Measurements from ENCODE around the gene ANXA3. TPM values are rescaled to one million over a fixed set of nuclear protein-coding genes. Genes with fewer than 3 reads are reported as not detected.

Gene ANXA3
- total RNA-seq, 1 experiment from 2014 or later = 0.86 TPM

DNA sequence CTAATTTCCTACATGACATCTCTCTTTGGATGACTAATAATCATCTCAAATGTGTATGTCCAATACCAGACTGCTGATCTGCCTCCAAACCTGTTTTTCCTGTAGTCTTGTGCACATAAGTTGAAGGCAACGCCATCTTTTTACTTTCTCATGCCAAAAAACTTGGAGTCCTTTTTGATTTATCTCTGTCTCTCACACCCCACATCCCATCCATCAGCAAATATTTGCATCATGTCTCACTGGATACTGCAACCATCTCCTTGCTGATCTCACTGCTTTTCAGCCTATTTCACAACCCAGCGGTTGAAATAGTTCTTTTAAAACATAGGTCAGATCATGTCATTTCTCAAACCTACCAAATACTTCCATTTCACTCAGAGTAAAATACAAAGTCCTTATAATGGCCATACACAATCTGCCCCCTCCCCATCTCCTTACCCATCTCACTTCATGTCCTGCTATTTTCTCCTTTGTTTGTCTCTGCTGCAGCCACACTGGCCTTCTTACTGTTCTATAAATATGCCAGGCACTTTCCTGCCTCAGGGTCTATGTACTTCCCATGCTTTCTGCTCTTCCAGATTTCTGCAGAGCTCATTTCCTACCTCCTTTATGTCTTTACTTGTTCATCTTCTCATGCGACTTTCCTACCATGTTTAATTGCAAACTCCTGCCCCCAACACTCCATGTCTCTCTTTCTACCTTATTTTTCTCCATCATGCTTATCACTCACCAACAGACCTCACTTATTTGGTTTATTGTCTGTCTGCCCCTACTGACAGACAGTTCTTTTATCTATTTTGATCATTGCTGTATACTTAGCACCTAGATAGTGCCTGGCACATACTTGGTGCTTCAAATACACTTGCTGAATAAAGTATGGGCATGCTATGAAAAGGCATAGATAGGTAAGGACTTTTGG, 98.8 kb downstream of the ANXA3 start:
- Histone ChIP-seq H3K36me3 (ENCODE audit: insufficient read depth, low read length, poor library complexity, severe bottlenecking) (no peaks in the 10 kb centered on the region), H3K4me3 (ENCODE audit: low read depth, low read length, poor library complexity, severe bottlenecking) (no peak overlapping the region), H3K4me1 (ENCODE audit: insufficient read depth, low read length, poor library complexity, severe bottlenecking) (peaks cover 16% of the 10 kb centered on the region), H3K27me3 (replicated peaks; ENCODE audit: insufficient read depth, low read depth, low read length, poor library complexity) (no peaks in the 10 kb centered on the region), H3K27ac (ENCODE audit: low read depth, low read length, poor library complexity, severe bottlenecking) (no peak overlapping the region), H3K9me3 (ENCODE audit: low read depth, low read length, poor library complexity, severe bottlenecking) (no peaks in the 10 kb centered on the region)
- intact Hi-C loops (cut with micrococcal nuclease; ENCODE audit: unreplicated experiment) = no loop called here
- BruUV-seq (replicated peaks) = no TSS peak
- CTCF ChIA-PET = no interaction called here
- TF ChIP-seq, protein P1, sequence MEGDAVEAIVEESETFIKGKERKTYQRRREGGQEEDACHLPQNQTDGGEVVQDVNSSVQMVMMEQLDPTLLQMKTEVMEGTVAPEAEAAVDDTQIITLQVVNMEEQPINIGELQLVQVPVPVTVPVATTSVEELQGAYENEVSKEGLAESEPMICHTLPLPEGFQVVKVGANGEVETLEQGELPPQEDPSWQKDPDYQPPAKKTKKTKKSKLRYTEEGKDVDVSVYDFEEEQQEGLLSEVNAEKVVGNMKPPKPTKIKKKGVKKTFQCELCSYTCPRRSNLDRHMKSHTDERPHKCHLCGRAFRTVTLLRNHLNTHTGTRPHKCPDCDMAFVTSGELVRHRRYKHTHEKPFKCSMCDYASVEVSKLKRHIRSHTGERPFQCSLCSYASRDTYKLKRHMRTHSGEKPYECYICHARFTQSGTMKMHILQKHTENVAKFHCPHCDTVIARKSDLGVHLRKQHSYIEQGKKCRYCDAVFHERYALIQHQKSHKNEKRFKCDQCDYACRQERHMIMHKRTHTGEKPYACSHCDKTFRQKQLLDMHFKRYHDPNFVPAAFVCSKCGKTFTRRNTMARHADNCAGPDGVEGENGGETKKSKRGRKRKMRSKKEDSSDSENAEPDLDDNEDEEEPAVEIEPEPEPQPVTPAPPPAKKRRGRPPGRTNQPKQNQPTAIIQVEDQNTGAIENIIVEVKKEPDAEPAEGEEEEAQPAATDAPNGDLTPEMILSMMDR (conservative IDR thresholded peaks at IDR 0.05; ENCODE audit: low read depth, low read length) = no peak
- no peak for TF ChIP-seq EZH2 (IDR thresholded peaks at IDR 0.05; ENCODE audit: borderline replicate concordance, low read depth, low read length, poor library complexity, severe bottlenecking)
- DNase-seq (ENCODE audit: low spot score) = no peak
- POLR2A ChIA-PET (ENCODE audit: low non-redundant PET) = no interaction called here

DNA sequence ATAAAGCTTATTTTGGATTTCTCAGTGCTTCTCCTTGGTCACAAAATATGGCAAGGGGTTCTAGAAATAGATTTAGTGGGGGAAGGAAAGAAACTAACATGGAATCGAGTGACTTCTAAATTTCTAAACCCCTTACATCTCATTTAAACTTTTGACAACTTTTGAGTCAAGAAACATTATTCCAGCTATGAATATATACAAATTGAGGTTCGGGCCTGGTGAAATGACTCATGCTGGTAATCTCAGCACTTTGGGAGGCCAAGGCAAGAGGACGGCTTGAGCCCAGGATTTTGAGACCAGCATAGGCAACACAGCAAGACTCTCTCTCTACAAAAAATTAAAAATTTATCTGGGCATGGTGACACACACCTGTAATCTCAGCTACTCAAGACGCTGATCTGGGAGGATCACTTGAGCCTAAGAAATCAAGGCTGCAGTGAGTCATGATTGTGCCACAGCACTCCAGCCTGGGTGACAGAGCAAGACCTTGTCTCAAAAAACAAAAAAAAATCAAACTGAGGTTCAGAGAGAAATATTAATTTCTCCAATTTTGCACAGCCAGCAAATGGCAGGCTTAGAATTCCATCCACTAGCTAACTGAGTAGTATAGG, 99.8 kb downstream of the ANXA3 start:
- H3K4me3 ChIP-seq (ENCODE audit: low read depth, low read length, poor library complexity, severe bottlenecking) = no peak overlapping the region
- POLR2A ChIA-PET (ENCODE audit: low non-redundant PET) = no interaction called here
- no peaks in the 10 kb centered on the region for H3K36me3 ChIP-seq (ENCODE audit: insufficient read depth, low read length, poor library complexity, severe bottlenecking)
- DNase-seq (ENCODE audit: low spot score) = no peak
- BruUV-seq (replicated peaks) = no TSS peak
- H3K27me3 ChIP-seq (replicated peaks; ENCODE audit: insufficient read depth, low read depth, low read length, poor library complexity) = no peaks in the 10 kb centered on the region
- intact Hi-C loops (cut with micrococcal nuclease; ENCODE audit: unreplicated experiment) = no loop called here
- CTCF ChIA-PET = no interaction called here
- no peaks in the 10 kb centered on the region for H3K9me3 ChIP-seq (ENCODE audit: low read depth, low read length, poor library complexity, severe bottlenecking)
- TF ChIP-seq EZH2 (IDR thresholded peaks at IDR 0.05; ENCODE audit: borderline replicate concordance, low read depth, low read length, poor library complexity, severe bottlenecking) = no peak
- TF ChIP-seq, protein P1 (conservative IDR thresholded peaks at IDR 0.05; ENCODE audit: low read depth, low read length) = no peak
- peaks cover 6% of the 10 kb centered on the region for H3K4me1 ChIP-seq (ENCODE audit: insufficient read depth, low read length, poor library complexity, severe bottlenecking)
- H3K27ac ChIP-seq (ENCODE audit: low read depth, low read length, poor library complexity, severe bottlenecking) = no peak overlapping the region

DNA sequence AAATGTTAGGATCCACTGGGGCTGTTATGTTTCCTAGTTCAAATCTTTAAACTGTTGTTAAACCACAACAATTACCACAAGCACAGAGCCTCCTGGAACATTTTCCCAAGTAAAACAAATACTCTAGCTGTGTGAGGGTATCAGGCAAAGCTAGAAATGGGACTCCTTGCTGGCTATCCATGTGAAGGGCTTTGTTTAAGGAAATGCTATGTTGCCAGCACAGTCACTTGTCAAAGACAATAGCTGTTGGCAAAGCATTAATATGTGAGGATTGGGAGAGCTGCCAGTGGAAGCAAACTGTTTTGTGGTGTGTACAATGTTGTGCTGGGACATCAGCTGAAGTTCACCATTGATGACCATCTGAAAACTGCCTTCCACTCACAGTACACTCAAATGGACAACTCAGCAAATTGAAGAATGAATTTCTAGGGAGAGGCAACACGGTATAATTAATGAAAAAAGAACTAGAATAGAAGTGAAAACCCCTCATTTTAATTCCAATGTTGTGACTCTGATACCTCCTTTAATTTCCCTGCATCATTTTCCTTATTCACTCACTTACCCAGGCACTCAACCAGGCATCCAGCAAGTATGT, 100.8 kb downstream of the ANXA3 start:
- intact Hi-C loops (cut with micrococcal nuclease; ENCODE audit: unreplicated experiment) = no loop called here
- no peak overlapping the region for H3K27ac ChIP-seq (ENCODE audit: low read depth, low read length, poor library complexity, severe bottlenecking)

More for the DNA sequence above, 100.8 kb downstream of the ANXA3 start:
- TF ChIP-seq, protein P1 (conservative IDR thresholded peaks at IDR 0.05; ENCODE audit: low read depth, low read length) = no peak
- no peak for TF ChIP-seq EZH2 (IDR thresholded peaks at IDR 0.05; ENCODE audit: borderline replicate concordance, low read depth, low read length, poor library complexity, severe bottlenecking)
- Histone ChIP-seq H3K4me3 (ENCODE audit: low read depth, low read length, poor library complexity, severe bottlenecking) (no peak overlapping the region), H3K27me3 (replicated peaks; ENCODE audit: insufficient read depth, low read depth, low read length, poor library complexity) (no peaks in the 10 kb centered on the region), H3K36me3 (ENCODE audit: insufficient read depth, low read length, poor library complexity, severe bottlenecking) (no peaks in the 10 kb centered on the region), H3K9me3 (ENCODE audit: low read depth, low read length, poor library complexity, severe bottlenecking) (no peaks in the 10 kb centered on the region), H3K4me1 (ENCODE audit: insufficient read depth, low read length, poor library complexity, severe bottlenecking) (peaks cover 3% of the 10 kb centered on the region)
- ChIA-PET CTCF (no interaction called here), POLR2A (ENCODE audit: low non-redundant PET) (no interaction called here)
- no TSS peak for BruUV-seq (replicated peaks)
- no peak for DNase-seq (ENCODE audit: low spot score)

Data from A673 (cell line).